Measurements from ENCODE around the gene RBCK1. TPM values are rescaled to one million over a fixed set of nuclear protein-coding genes. Genes with fewer than 3 reads are reported as not detected.
A peak's percentile ranks its signal among the peaks of the same experiment; 100 is the strongest.

The RBCK1 gene
- total RNA-seq, 2 experiments from 2014 or later, result 122 to 130 TPM

GRCh38 chr20:363319-364078 lies 44.6 kb upstream of the RBCK1 start:
- no peaks in the 10 kb centered on the region for H3K9me3 Mint-ChIP-seq
- CTCF ChIA-PET, result interaction anchor here (0.9 to 2.1 kb wide), 7 partner anchors 9 to 282 kb away, joined by 3 to 11 read pairs (median 5); no protein-coding TSS in a partner anchor
- DNase-seq (peak; percentile 33), ATAC-seq (peak; percentile 17)
- no peak for TF ChIP-seq CTCF (IDR thresholded peaks at IDR 0.05)
- POLR2A ChIA-PET, result interaction anchor here (1.0 to 1.4 kb wide), 5 partner anchors 14 to 148 kb away, joined by 3 to 5 read pairs (median 4); partner anchors contain the start of gene TRIB3
- no peak overlapping the region for H3K27ac Mint-ChIP-seq
- H3K36me3 Mint-ChIP-seq (ENCODE audit: low read depth), result no peaks in the 10 kb centered on the region
- H3K27me3 Mint-ChIP-seq, result peaks cover 3% of the 10 kb centered on the region
- intact Hi-C loops (cut with micrococcal nuclease), result no loop called here
- H3K4me1 Mint-ChIP-seq (ENCODE audit: low read depth), result peaks cover 33% of the 10 kb centered on the region
- H3K4me3 Mint-ChIP-seq, result no peak overlapping the region

GRCh38 chr20:364905-365794 lies 42.9 kb upstream of the RBCK1 start:
- Mint-ChIP-seq H3K27me3 (peaks cover 1% of the 10 kb centered on the region), H3K36me3 (ENCODE audit: low read depth) (no peaks in the 10 kb centered on the region), H3K4me1 (ENCODE audit: low read depth) (peaks cover 33% of the 10 kb centered on the region), H3K27ac (peak overlapping the region; percentile 52), H3K9me3 (no peaks in the 10 kb centered on the region), H3K4me3 (no peak overlapping the region)
- no peak for TF ChIP-seq CTCF (IDR thresholded peaks at IDR 0.05)
- CTCF ChIA-PET, result interaction anchor here (1.3 kb wide), 2 partner anchors 10 to 11 kb away, joined by 3 to 4 read pairs; no protein-coding TSS in a partner anchor
- peak; percentile 31 for ATAC-seq
- POLR2A ChIA-PET, result interaction anchor here (0.6 kb wide), 1 partner anchor 113 kb away, joined by 3 read pairs; no protein-coding TSS in a partner anchor
- DNase-seq, result peak; percentile 23
- intact Hi-C loops (cut with micrococcal nuclease), result no loop called here

- Mint-ChIP-seq H3K9me3 (no peaks in the 10 kb centered on the region), H3K27ac (peak overlapping the region; percentile 22), H3K36me3 (ENCODE audit: low read depth) (no peaks in the 10 kb centered on the region), H3K4me3 (no peak overlapping the region), H3K4me1 (ENCODE audit: low read depth) (peaks cover 33% of the 10 kb centered on the region), H3K27me3 (peaks cover 1% of the 10 kb centered on the region)
- TF ChIP-seq CTCF (IDR thresholded peaks at IDR 0.05), result no peak
- intact Hi-C loops (cut with micrococcal nuclease), result no loop called here
- ChIA-PET POLR2A (interaction anchor here (0.6 to 1.0 kb wide), 2 partner anchors 15 to 112 kb away, joined by 3 to 5 read pairs; partner anchors contain the start of gene TRIB3), CTCF (interaction anchor here (1.1 to 1.7 kb wide), 5 partner anchors 11 to 301 kb away, joined by 3 to 12 read pairs (median 4); no protein-coding TSS in a partner anchor)
- DNase-seq (no peak), ATAC-seq (peak; percentile 11)
These were observed 41.9 kb upstream of the RBCK1 start for GRCh38 chr20:366041-366718.

GRCh38 chr20:366719-367485 lies 41.2 kb upstream of the RBCK1 start:
- TF ChIP-seq CTCF (IDR thresholded peaks at IDR 0.05), result no peak
- CTCF ChIA-PET, result interaction anchor here (1.1 to 1.7 kb wide), 3 partner anchors 12 to 300 kb away, joined by 3 to 12 read pairs (median 5); no protein-coding TSS in a partner anchor
- intact Hi-C loops (cut with micrococcal nuclease), result no loop called here
- Mint-ChIP-seq H3K4me3 (no peak overlapping the region), H3K9me3 (no peaks in the 10 kb centered on the region), H3K36me3 (ENCODE audit: low read depth) (no peaks in the 10 kb centered on the region), H3K27ac (no peak overlapping the region), H3K27me3 (peaks cover 1% of the 10 kb centered on the region), H3K4me1 (ENCODE audit: low read depth) (peaks cover 36% of the 10 kb centered on the region)
- POLR2A ChIA-PET, result interaction anchor here (1.0 kb wide), 1 partner anchor 14 kb away, joined by 5 read pairs; the partner anchor contains the start of gene TRIB3
- DNase-seq (no peak), ATAC-seq (no peak)

Measured in activated CD8-positive, alpha-beta T cell treated with anti-CD3 and anti-CD28 coated beads for 36 hours (primary cell).